HG02623 (cell line): ENCODE results near the gene APOBEC3A.

Experiments
- ATAC-seq: cut with Tn5 transposase; IDR thresholded peaks from one replicate; pipeline ENCODE4 v1.9.1; 2021; ENCODE audit warnings: moderate library complexity; ENCODE audit not compliant: unreplicated experiment

Gene APOBEC3A

DNA sequence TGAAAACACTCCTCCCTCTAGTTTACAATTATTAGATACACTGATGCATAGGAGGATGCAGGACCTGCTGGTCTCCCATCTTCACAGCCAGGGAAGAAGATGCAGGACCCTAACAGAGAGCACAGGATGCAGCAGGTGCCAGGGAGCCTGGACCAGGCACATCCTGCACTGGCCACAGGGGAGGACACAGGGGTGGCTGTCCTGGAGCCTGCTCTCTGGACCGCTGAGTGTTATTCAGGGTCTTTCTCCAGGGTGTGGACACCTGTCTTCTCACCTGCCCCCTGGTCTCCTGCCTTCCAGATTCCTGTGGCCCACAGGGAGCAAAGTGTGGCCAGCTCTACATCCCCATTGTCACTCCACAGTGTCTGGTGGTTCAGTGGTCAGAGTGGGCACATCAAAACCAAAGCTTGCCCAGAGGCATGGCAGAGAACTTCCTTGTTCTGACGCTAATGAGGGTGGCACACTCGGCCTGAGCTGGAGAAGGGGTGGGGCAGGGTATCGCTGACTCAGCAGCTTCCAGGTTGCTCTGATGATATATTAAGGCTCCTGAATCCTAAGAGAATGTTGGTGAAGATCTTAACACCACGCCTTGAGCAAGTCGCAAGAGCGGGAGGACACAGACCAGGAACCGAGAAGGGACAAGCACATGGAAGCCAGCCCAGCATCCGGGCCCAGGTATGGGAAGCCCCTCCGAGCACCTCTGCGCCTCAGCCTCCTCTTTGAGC is at the start of gene APOBEC3A:
Gene APOBEC3A, plus strand, starts transcription at position 564 of the 725 bp plus-strand sequence. Its CDS starts 83 bp downstream, at position 647.
- no peak for ATAC-seq

DNA sequence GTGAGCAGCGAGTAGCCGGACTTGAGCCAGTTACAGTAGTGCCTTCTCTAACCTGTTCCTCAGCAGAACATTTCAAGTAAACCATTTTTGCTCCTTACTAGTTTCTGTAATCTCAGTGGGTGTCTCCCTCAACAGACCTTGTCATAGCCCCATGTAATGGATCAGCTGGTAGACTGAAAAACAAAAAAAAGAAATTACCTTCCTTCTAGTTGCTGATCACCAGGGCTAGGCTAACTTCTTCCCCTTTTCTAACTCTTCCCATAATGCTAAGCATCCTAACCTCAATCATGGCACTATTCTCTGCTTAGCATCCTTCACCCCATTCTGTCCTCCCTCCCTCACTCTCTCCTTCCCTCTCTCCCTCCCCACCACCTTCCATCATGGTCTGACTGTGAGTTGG is 49.6 kb upstream of the APOBEC3A start:
- ATAC-seq, result no peak

DNA sequence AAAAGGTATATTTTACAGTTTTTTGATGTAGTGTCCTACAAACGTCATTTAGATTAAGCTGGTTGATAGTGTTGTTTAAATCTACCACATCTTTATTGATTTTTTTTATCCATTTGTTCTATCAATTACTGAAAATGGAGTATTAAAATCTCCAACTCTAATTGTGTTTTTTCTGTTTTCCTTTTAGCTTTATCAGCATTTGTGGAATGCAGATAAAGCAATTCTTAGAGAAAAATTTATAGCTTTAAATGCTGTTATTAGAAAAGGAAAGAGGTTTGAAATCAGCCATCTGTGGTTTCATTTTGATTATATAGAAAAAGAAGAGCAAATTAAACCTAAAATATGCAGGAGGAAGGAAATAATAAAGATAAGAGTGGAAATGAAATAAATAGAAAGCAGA is 46.0 kb upstream of the APOBEC3A start:
- ATAC-seq, result no peak

GRCh38 chr22:38919631-38920190 is 37.7 kb upstream of the APOBEC3A start:
- ATAC-seq, result no peak

DNA sequence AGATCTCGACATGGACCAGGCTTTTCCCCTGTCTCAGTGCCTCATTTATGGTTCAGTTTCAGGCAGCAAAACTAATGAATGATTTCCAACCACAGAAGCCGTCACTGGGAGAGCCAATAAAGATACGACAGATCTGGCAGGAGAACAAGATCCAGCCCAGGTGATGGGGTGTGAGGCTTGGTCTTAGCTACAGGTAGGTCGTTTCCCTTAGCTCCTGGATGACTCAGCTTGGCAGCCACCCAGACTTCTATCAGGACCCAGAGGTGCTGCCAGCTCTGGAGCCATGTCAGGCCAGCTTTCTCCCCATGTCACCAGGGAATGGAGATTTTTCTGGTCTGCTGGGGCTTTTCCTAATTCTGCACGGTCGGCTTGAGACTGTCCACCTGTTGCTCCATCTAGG is 36.3 kb upstream of the APOBEC3A start:
- ATAC-seq, result no peak

DNA sequence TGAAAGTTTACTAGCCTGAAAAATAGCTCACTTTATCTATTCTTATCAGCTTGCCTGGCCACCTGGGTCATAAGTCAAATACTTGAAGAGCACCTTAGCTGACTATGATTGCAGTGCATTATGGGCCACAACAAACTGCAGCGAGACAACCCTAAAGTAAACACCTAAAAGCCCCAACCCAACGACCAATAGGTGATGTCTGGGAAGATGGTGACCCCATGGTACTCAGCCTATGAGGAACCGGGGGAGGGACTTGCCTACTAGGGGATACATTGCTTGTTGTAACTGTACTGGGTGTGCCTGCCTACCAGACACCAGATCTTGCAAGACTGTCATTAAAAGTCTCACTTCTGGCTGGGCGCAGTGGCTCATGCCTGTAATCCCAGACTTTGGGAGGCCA is 35.6 kb upstream of the APOBEC3A start:
- no peak for ATAC-seq

GRCh38 chr22:38923463-38924346 is 33.7 kb upstream of the APOBEC3A start:
- ATAC-seq, result no peak

DNA sequence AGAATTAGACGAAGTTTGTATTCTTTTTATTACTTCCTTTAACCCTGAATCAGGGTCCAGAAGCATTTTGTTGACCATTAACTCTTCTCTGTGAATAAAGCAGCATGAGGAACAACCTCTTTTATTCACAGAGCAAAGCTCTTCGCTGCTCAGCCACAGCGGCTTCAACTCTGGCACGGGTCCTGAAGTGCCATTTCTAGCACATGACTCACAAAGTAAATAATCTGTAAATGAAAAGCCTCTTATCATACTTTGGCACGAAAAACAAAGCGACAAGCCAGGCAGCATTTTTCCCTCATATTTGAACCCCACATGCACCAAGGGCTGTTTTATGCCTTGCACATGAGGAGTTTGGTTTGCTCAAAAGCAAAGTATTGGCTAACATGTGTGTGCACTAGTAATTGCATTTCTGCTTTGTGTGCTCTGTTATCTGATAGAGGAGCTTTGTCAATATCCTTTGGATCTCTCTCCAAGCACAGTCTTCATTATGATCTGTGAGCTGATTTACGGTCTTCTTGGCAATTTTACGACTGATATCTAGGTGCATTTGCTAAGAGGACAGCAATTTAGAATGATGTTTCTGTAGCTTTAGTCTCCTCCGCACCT is 33.0 kb upstream of the APOBEC3A start:
- no peak for ATAC-seq

DNA sequence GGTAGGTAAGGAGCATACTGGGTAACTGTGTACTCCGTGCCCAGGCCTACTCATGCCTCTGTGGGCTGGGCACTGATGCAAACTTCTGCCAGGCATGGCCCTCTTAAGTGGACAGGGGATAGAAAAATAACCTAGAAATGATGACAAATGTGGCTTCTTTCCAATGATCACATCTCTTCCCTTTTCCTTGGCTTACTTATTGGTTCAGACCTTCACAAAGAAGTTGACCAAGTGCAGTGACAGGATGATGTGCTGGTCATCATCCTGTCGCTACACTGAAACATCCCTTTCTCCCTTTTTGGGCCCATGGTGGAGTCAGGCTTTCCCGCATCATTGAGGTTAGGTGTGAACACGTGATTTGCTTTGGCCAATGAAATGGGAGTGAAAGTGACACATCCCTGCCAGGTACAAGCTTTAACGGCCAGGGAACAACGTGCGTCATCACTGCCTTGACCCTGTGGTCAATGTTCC is 31.8 kb upstream of the APOBEC3A start:
- no peak for ATAC-seq

GRCh38 chr22:38927033-38927781 is 30.2 kb upstream of the APOBEC3A start:
- ATAC-seq, result no peak

GRCh38 chr22:38930512-38930911 is 26.9 kb upstream of the APOBEC3A start:
- ATAC-seq, result no peak

DNA sequence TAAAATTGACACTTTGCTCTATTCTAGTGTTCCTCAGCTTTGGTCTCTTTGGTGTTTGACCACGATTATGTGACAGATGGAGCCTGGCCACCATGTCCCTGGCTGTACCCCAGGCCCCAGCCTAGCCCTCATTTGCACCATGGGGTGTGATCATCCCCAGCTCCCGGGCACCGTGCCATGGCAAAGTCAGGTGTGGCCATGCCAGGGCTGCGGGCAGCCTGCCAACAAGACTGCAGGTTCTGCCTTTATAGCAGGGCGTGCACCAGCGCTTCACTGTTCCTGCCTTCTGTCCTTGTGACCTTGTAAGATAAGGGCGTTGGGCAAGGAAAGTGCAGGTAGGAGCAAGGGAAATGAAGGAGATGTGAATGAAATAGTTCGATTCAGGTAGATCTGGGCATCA is 22.4 kb upstream of the APOBEC3A start:
- ATAC-seq, result no peak

- ATAC-seq, result no peak
These were observed 21.8 kb upstream of the APOBEC3A start for GRCh38 chr22:38935616-38936015.

DNA sequence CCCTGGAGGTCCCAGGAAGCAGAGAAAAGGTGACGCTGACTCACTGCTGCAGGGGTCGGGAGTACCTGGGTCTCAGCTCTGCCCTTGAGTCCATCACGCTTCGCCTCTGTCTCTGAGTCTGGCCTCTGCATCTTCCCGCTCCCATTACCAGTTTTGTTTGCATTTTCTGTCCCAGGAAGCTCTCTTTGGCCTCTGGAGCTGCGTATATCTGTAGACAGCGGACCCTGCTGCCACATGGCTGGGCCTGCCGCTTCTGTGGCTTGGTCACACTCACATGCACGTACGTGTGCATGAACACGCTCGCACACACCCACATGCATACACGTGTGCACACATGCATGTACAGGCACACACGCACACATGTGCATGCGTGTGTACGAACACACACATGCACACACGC is 20.8 kb upstream of the APOBEC3A start:
- no peak for ATAC-seq

DNA sequence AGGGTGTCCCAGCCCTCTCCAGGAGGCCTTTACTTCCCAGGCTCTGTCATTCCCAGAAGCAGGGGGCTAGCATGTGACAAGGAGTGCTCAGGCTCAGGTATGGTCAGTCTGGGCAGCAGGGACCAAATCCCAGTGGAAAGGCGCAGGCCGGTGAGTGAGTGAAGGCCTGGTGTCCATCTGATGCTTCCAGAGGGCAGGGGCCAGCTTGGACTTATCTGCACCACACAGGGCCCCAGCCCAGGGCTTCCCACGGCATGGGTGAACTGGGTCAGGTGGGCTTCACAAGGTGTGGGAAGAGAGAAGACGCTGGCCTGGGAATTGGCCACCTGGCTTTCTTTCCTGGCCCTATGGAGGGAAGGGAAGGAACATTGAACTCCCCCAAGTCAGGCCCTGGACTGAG is 20.4 kb upstream of the APOBEC3A start:
- no peak for ATAC-seq

- no peak for ATAC-seq
These were observed 19.9 kb upstream of the APOBEC3A start for GRCh38 chr22:38937541-38937940.

DNA sequence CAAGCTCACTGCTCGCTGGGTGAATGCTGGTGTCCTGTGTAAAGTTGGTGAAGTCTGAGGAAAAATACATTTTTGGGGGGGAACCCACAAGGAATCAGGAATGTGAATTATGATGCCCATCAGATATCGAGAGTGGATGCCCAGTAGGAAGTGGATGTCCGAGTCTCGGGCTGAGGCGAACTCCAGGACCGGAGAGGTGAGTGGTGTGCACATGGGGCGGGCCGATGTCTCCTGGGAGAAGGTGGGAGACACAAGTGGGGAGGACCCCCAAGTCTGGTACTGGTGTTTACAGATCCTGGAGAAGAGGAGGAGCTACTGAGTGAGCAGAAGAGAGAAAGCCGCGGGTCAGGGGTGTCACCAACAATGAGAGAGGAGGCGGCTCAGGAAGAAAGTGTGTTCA is 19.2 kb upstream of the APOBEC3A start:
- no peak for ATAC-seq

- no peak for ATAC-seq
These were observed 18.5 kb upstream of the APOBEC3A start for GRCh38 chr22:38938925-38939324.

DNA sequence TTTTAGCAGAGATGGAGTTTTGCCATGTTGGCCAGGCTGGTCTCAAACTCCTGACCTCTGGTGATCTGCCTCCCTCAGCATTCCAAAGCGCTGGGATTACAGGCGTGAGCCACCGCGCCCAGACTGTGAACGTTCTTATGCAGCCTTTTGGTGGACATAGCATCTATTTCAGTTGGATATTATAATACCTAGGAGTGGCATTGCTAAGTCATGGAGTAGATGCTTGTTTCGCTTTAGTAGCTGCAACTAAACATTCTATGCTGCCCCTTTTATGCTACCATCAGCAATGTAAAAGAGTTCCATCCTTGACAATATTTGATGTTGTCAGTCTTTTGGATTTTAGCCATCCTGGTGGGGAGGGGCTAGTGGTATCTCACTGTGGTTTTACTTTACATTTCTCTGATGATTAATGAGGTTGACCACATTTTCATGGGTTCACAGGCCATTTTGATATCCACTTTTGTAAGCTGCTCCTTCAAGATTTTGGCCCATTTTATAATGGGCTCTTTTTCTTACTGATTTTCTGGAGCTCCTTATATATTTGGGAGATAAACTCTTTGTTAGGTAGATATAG is 16.5 kb upstream of the APOBEC3A start:
- no peak for ATAC-seq

DNA sequence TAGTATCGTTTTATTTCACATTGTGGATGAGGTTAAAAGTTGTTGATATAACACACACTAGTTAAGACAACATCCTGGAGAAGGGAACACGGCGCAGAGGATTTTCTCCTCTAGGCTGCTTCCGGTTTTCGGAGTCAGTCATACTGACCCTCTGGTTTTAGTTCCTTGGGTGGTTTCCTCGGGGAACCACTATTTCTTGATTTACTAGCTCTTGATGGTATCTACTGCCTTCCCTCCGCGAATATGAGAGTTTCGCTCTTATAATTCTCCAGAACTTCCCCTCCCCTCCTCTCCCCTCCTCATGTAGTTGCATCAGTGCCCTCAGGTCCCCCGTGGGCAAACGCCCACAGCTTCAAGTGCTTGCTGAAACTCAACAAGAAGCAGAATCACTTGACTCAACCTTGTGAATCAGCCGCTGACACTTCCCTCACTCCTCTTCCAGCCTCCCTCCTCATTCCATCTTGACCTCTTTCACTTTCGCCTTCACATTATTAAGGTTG is 15.9 kb upstream of the APOBEC3A start:
- ATAC-seq, result no peak
